OCI-LY3 (cell line): Measurements from ENCODE around the gene CLEC2D.
"Not testable (repeated sequence)": the region's sequence is repeated elsewhere in the genome, so short reads cannot be mapped to it uniquely, and the experiment has no call there.

Source experiments
- H2AFZ ChIP-seq: fragments of 200-600, 300-600 bp; shearing (Covaris generic); 2 replicates; pipeline ENCODE4 v1.6.0; 2014; ENCODE audit warnings: antibody characterized with exemption, low read depth, low read length
- H3K27ac ChIP-seq: fragments of 200-600, 300-600 bp; sonication (generic); 2 replicates; pipeline ENCODE4 v1.5.1; 2014; ENCODE audit warnings: mild to moderate bottlenecking, low read length, moderate library complexity, mixed read lengths
- H3K27me3 ChIP-seq: fragments of 200-600, 300-600 bp; sonication (generic); 2 replicates; pipeline ENCODE4 v1.6.1; 2014; ENCODE audit warnings: low read depth, low read length, mixed read lengths
- H3K36me3 ChIP-seq: fragments of 200-600, 300-600 bp; sonication (generic); replicated peaks from 2 replicates; pipeline ENCODE3; 2014; ENCODE audit warnings: low read depth, low read length, mixed read lengths
- H3K4me1 ChIP-seq: fragments of 300-600, 200-600 bp; sonication (generic); 2 replicates; pipeline ENCODE4 v1.6.1; 2014; ENCODE audit warnings: low read length, mixed read lengths
- H3K4me2 ChIP-seq: fragments of 200-600, 300-600 bp; sonication (generic); 2 replicates; pipeline ENCODE4 v1.6.1; 2014; ENCODE audit warnings: low read length, mixed read lengths
- H3K4me3 ChIP-seq: fragments of 300-600, 200-600 bp; sonication (generic); 2 replicates; pipeline ENCODE4 v1.5.1; 2014; ENCODE audit warnings: antibody characterized with exemption, mild to moderate bottlenecking, low read length, moderate library complexity
- H3K79me2 ChIP-seq: fragments of 300-600, 200-600 bp; shearing (Covaris generic); 2 replicates; pipeline ENCODE4 v1.6.1; 2014; ENCODE audit warnings: mild to moderate bottlenecking, low read length, mixed read lengths
- H3K9ac ChIP-seq: fragments of 300-600, 200-600 bp; shearing (Covaris generic); 2 replicates; pipeline ENCODE4 v1.6.0; 2014; ENCODE audit warnings: mild to moderate bottlenecking, low read length, moderate library complexity
- H3K9me3 ChIP-seq: fragments of 200-600, 300-600 bp; shearing (Covaris generic); 2 replicates; pipeline ENCODE4 v1.6.1; 2014; ENCODE audit warnings: low read length, mixed read lengths; ENCODE audit not compliant: insufficient read depth
- H4K20me1 ChIP-seq: fragments of 200-600, 300-600 bp; sonication (generic); 2 replicates; pipeline ENCODE4 v1.6.1; 2016; ENCODE audit warnings: low read length, mixed read lengths; ENCODE audit not compliant: insufficient read depth
- EZH2phosphoT487 ChIP-seq: fragments of 200-600 bp; shearing (Covaris generic); IDR thresholded peaks from 2 replicates; pipeline ENCODE4 v1.6.1; 2018; ENCODE audit warnings: antibody characterized with exemption, mixed run types, low read depth
- TF ChIP-seq, protein P1 (sequence below): fragments of 200-600, 300-600 bp; sonication (generic); IDR thresholded peaks from 2 replicates; pipeline ENCODE4 v1.5.1; 2014; ENCODE audit warnings: antibody characterized with exemption, low read length, low read depth

CLEC2D gene

DNA sequence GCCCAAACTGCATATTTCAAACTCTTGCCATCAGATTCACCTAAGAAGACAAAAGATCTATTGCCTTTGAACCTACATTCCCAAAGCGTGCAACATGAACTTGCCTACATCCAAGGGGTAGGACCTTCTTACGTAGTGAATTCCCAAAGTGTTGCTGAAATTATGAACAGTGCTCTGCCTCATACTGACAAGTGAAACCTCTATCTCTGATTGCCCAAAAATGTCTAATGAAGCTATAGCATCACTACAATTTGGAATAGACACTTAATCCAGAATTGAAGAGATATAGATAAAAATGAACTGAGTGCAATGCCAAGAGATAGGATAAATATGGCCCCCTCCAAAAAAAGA is 31.1 kb downstream of the CLEC2D start:
- Histone ChIP-seq H3K27ac (no peak overlapping the region), H2AFZ (no peak overlapping the region), H3K9ac (no peak overlapping the region), H3K79me2 (no peaks in the 10 kb centered on the region), H3K4me3 (no peak overlapping the region), H3K4me1 (peaks cover 42% of the 10 kb centered on the region), H3K9me3 (peaks cover 7% of the 10 kb centered on the region; the same call in 1 of the 2 replicates), H3K36me3 (peaks cover 18% of the 10 kb centered on the region), H4K20me1 (no peaks in the 10 kb centered on the region), H3K4me2 (no peak overlapping the region), H3K27me3 (no peaks in the 10 kb centered on the region)
- TF ChIP-seq, protein P1, sequence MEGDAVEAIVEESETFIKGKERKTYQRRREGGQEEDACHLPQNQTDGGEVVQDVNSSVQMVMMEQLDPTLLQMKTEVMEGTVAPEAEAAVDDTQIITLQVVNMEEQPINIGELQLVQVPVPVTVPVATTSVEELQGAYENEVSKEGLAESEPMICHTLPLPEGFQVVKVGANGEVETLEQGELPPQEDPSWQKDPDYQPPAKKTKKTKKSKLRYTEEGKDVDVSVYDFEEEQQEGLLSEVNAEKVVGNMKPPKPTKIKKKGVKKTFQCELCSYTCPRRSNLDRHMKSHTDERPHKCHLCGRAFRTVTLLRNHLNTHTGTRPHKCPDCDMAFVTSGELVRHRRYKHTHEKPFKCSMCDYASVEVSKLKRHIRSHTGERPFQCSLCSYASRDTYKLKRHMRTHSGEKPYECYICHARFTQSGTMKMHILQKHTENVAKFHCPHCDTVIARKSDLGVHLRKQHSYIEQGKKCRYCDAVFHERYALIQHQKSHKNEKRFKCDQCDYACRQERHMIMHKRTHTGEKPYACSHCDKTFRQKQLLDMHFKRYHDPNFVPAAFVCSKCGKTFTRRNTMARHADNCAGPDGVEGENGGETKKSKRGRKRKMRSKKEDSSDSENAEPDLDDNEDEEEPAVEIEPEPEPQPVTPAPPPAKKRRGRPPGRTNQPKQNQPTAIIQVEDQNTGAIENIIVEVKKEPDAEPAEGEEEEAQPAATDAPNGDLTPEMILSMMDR = no peak
- no peak for TF ChIP-seq EZH2phosphoT487

DNA sequence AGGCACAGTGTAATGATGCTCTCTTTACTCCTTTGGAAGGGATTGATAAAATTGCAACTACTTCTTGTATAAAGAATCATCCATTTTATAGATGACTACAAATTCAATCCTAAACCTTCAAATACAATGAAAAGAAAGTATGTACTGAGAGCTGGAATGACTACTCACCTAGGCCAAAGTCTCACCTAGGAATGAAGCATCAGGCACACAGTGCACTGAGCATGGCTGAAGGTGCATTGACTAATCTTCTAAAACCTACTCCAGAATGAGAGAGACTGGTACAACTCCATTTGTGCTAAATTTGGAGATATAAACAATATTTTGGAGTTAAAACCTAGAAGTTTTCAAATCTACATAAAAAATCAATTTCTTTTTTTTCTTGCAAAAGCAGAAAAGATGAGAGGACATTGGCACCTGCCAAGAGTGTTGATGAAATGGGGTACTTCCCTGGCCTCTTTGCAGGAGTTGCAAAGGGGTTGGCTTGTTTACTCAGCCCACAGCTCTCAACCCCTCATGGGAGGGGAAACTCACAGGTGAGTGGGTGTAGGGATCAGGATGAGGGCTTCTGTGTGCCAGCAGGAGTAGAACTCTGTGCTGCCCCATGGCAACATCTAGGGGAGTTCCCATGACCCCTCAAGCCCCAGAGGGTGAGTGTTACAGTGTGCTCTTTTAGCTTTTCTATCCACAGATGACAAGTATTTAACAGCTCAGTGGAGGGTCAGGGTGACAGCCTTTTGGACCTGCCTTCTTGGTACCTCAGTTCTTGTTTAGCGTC is 32.1 kb downstream of the CLEC2D start:
- no peaks in the 10 kb centered on the region for H4K20me1 ChIP-seq
- peaks cover 7% of the 10 kb centered on the region; the same call in 1 of the 2 replicates for H3K9me3 ChIP-seq
- H3K4me2 ChIP-seq = peak overlapping the region; percentile 23
- H3K9ac ChIP-seq = peak overlapping the region; percentile 29
- H3K27me3 ChIP-seq = no peaks in the 10 kb centered on the region
- peaks cover 48% of the 10 kb centered on the region for H3K4me1 ChIP-seq
- TF ChIP-seq, protein P1 = no peak
- no peak for TF ChIP-seq EZH2phosphoT487
- peak overlapping the region; percentile 3 for H3K27ac ChIP-seq
- peaks cover 20% of the 10 kb centered on the region for H3K36me3 ChIP-seq
- H3K79me2 ChIP-seq = no peaks in the 10 kb centered on the region
- no peak overlapping the region for H3K4me3 ChIP-seq
- no peak overlapping the region for H2AFZ ChIP-seq

DNA sequence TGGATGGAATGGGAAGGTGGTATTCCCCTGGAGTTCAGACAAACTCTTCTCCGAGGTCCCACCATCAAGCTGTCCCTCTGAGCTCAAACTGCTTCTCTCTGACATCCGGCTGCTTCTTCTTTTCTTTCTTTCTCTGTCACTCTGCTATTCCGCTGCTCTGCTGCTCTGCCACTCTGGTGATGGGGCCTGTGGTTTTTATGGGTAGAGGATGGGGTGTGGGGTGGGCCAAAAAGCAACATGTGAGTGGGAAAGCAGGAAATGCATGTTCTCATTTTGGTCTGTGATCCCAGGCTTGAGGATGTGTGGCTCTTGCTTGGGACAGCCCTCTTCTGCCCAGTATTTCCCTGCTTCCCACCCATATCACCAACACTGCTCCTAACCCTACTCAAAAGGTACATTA is 32.7 kb downstream of the CLEC2D start:
- H3K36me3 ChIP-seq = peaks cover 23% of the 10 kb centered on the region
- H3K9ac ChIP-seq = peak overlapping the region; percentile 29
- peak overlapping the region; percentile 3 for H3K27ac ChIP-seq
- H3K27me3 ChIP-seq = no peaks in the 10 kb centered on the region
- TF ChIP-seq, protein P1 = no peak
- TF ChIP-seq EZH2phosphoT487 = no peak
- H4K20me1 ChIP-seq = no peaks in the 10 kb centered on the region
- peak overlapping the region; percentile 23 for H3K4me2 ChIP-seq
- no peak overlapping the region for H2AFZ ChIP-seq
- H3K4me3 ChIP-seq = no peak overlapping the region
- H3K4me1 ChIP-seq = peaks cover 55% of the 10 kb centered on the region
- H3K9me3 ChIP-seq = peaks cover 7% of the 10 kb centered on the region; the same call in 1 of the 2 replicates
- no peaks in the 10 kb centered on the region for H3K79me2 ChIP-seq

DNA sequence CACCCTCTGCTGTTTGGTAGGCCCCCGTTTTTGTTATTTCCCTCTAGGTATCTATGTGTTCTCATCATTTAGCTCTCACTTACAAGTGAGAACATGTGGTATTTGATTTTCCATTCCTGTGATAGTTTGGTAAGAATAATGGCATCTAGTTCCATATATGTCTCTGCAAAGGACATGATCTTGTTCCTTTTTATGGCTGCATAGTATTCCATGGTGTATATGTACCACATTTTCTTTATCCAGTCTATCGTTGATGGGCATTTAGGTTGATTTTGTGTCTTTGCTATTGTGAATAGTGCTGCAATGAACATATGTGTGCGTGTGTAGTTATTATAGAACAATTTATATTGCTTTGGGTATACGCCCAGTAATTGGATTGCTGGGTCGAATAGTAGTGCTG is 35.0 kb downstream of the CLEC2D start:
- H3K27ac ChIP-seq, H3K9ac ChIP-seq, H3K79me2 ChIP-seq, H3K36me3 ChIP-seq, H2AFZ ChIP-seq, H3K9me3 ChIP-seq, H3K4me2 ChIP-seq, H3K27me3 ChIP-seq, H3K4me3 ChIP-seq, H4K20me1 ChIP-seq: not testable (repeated sequence)
- H3K4me1 ChIP-seq = peaks cover 68% of the 10 kb centered on the region
